OCI-LY3 (cell line): ENCODE data around the gene ERF.

ENCODE experiments used
- H2AFZ ChIP-seq: fragments of 200-600, 300-600 bp; shearing (Covaris generic); 2 replicates; pipeline ENCODE4 v1.6.0; 2014; ENCODE audit warnings: antibody characterized with exemption, low read depth, low read length
- H3K27ac ChIP-seq: fragments of 200-600, 300-600 bp; sonication (generic); 2 replicates; pipeline ENCODE4 v1.5.1; 2014; ENCODE audit warnings: mild to moderate bottlenecking, low read length, moderate library complexity, mixed read lengths
- H3K27me3 ChIP-seq: fragments of 200-600, 300-600 bp; sonication (generic); 2 replicates; pipeline ENCODE4 v1.6.1; 2014; ENCODE audit warnings: low read depth, low read length, mixed read lengths
- H3K36me3 ChIP-seq: fragments of 200-600, 300-600 bp; sonication (generic); replicated peaks from 2 replicates; pipeline ENCODE3; 2014; ENCODE audit warnings: low read depth, low read length, mixed read lengths
- H3K4me1 ChIP-seq: fragments of 300-600, 200-600 bp; sonication (generic); 2 replicates; pipeline ENCODE4 v1.6.1; 2014; ENCODE audit warnings: low read length, mixed read lengths
- H3K4me2 ChIP-seq: fragments of 200-600, 300-600 bp; sonication (generic); 2 replicates; pipeline ENCODE4 v1.6.1; 2014; ENCODE audit warnings: low read length, mixed read lengths
- H3K4me3 ChIP-seq: fragments of 300-600, 200-600 bp; sonication (generic); 2 replicates; pipeline ENCODE4 v1.5.1; 2014; ENCODE audit warnings: antibody characterized with exemption, mild to moderate bottlenecking, low read length, moderate library complexity
- H3K79me2 ChIP-seq: fragments of 300-600, 200-600 bp; shearing (Covaris generic); 2 replicates; pipeline ENCODE4 v1.6.1; 2014; ENCODE audit warnings: mild to moderate bottlenecking, low read length, mixed read lengths
- H3K9ac ChIP-seq: fragments of 300-600, 200-600 bp; shearing (Covaris generic); 2 replicates; pipeline ENCODE4 v1.6.0; 2014; ENCODE audit warnings: mild to moderate bottlenecking, low read length, moderate library complexity
- H3K9me3 ChIP-seq: fragments of 200-600, 300-600 bp; shearing (Covaris generic); 2 replicates; pipeline ENCODE4 v1.6.1; 2014; ENCODE audit warnings: low read length, mixed read lengths; ENCODE audit not compliant: insufficient read depth
- H4K20me1 ChIP-seq: fragments of 200-600, 300-600 bp; sonication (generic); 2 replicates; pipeline ENCODE4 v1.6.1; 2016; ENCODE audit warnings: low read length, mixed read lengths; ENCODE audit not compliant: insufficient read depth
- EZH2phosphoT487 ChIP-seq: fragments of 200-600 bp; shearing (Covaris generic); IDR thresholded peaks from 2 replicates; pipeline ENCODE4 v1.6.1; 2018; ENCODE audit warnings: antibody characterized with exemption, mixed run types, low read depth
- TF ChIP-seq, protein P1 (sequence below): fragments of 200-600, 300-600 bp; sonication (generic); IDR thresholded peaks from 2 replicates; pipeline ENCODE4 v1.5.1; 2014; ENCODE audit warnings: antibody characterized with exemption, low read length, low read depth

The ERF gene

DNA sequence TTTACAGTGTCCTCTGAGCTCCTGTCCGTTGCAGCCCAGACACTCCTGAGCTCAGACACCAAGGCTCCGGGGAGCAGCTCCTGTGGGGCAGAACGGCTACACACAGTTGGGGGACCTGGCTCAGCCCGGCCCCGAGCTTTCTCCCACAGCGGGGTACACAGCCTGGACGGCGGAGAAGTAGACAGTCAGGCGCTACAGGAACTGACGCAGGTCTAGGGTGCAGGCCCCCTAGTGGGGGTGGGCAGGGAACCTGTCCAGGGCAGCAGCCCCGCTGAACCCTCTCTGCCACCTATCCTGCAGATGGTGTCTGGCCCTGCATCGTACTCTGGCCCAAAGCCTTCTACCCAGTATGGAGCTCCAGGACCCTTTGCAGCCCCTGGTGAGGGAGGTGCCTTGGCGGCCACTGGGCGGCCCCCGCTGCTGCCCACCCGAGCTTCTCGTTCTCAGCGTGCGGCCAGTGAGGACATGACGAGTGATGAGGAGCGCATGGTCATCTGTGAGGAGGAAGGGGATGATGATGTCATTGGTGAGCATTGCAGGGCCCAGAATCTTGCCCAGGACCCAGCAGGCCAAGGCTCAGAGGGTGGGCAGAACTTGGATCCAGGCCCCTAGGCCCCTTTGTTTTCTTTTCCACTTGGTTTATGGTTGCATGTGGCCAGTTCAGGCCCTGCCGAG is 34.1 kb upstream of the ERF start:
- Histone ChIP-seq H3K4me2 (no peak overlapping the region), H3K4me1 (peaks cover 18% of the 10 kb centered on the region), H3K79me2 (peaks cover 19% of the 10 kb centered on the region), H3K27ac (no peak overlapping the region), H3K4me3 (no peak overlapping the region), H3K27me3 (no peaks in the 10 kb centered on the region), H2AFZ (no peak overlapping the region), H3K9me3 (no peaks in the 10 kb centered on the region), H3K9ac (no peak overlapping the region), H4K20me1 (peaks cover 16% of the 10 kb centered on the region), H3K36me3 (peaks cover 41% of the 10 kb centered on the region)
- no peak for TF ChIP-seq EZH2phosphoT487
- TF ChIP-seq, protein P1, sequence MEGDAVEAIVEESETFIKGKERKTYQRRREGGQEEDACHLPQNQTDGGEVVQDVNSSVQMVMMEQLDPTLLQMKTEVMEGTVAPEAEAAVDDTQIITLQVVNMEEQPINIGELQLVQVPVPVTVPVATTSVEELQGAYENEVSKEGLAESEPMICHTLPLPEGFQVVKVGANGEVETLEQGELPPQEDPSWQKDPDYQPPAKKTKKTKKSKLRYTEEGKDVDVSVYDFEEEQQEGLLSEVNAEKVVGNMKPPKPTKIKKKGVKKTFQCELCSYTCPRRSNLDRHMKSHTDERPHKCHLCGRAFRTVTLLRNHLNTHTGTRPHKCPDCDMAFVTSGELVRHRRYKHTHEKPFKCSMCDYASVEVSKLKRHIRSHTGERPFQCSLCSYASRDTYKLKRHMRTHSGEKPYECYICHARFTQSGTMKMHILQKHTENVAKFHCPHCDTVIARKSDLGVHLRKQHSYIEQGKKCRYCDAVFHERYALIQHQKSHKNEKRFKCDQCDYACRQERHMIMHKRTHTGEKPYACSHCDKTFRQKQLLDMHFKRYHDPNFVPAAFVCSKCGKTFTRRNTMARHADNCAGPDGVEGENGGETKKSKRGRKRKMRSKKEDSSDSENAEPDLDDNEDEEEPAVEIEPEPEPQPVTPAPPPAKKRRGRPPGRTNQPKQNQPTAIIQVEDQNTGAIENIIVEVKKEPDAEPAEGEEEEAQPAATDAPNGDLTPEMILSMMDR = no peak

DNA sequence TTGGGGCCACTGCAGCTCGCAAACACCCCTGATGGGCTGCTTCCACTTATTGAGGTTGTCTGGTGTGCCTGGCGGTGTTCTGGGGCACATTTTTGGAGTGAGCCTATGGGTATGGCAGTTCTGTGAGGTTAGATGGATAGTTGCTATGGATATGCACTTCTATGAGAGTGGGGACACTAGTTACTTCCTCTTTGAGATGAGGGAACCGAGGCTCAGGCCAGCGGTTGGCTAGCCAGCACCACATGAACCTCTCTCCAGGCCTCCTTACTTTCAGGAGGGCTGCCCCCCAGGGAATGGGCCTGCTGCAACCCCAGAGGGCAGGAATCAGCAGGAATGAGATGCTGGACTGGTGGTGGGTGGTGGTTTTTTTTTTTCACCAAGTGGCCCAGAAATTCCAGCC is 33.5 kb upstream of the ERF start:
- no peak overlapping the region for H3K4me2 ChIP-seq
- H4K20me1 ChIP-seq = peaks cover 16% of the 10 kb centered on the region
- H3K4me1 ChIP-seq = peaks cover 18% of the 10 kb centered on the region
- H3K79me2 ChIP-seq = peaks cover 19% of the 10 kb centered on the region
- no peak overlapping the region for H3K9ac ChIP-seq
- H3K4me3 ChIP-seq = no peak overlapping the region
- TF ChIP-seq, protein P1 = no peak
- no peak for TF ChIP-seq EZH2phosphoT487
- no peaks in the 10 kb centered on the region for H3K9me3 ChIP-seq
- H3K27me3 ChIP-seq = no peaks in the 10 kb centered on the region
- peaks cover 40% of the 10 kb centered on the region for H3K36me3 ChIP-seq
- no peak overlapping the region for H3K27ac ChIP-seq
- no peak overlapping the region for H2AFZ ChIP-seq

DNA sequence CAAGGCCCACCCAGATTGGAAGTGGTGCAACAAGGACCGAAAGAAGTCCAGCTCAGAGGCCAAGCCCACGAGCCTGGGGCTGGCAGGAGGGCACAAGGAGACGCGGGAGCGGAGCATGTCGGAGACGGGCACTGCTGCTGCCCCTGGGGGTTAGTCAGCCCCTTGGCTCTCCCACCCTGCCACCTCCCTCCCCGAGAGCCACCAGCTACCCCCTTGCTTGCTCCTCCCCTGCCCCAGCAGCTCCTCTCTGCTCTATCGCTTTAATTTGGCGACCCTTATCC is 32.8 kb upstream of the ERF start:
- Histone ChIP-seq H3K4me2 (no peak overlapping the region), H3K27ac (no peak overlapping the region), H3K9me3 (no peaks in the 10 kb centered on the region), H3K27me3 (no peaks in the 10 kb centered on the region), H3K9ac (no peak overlapping the region), H2AFZ (no peak overlapping the region), H3K4me3 (no peak overlapping the region), H3K4me1 (peaks cover 25% of the 10 kb centered on the region), H4K20me1 (peaks cover 16% of the 10 kb centered on the region), H3K36me3 (peaks cover 40% of the 10 kb centered on the region), H3K79me2 (peaks cover 19% of the 10 kb centered on the region)
- no peak for TF ChIP-seq EZH2phosphoT487
- TF ChIP-seq, protein P1 = no peak

GRCh38 chr19:42287017-42287826 is 32.3 kb upstream of the ERF start:
- H4K20me1 ChIP-seq = peaks cover 16% of the 10 kb centered on the region
- no peak overlapping the region for H3K4me3 ChIP-seq
- H3K9me3 ChIP-seq = no peaks in the 10 kb centered on the region
- peaks cover 19% of the 10 kb centered on the region for H3K79me2 ChIP-seq
- no peak overlapping the region for H3K27ac ChIP-seq
- TF ChIP-seq, protein P1 = no peak
- no peak for TF ChIP-seq EZH2phosphoT487
- H3K36me3 ChIP-seq = peaks cover 36% of the 10 kb centered on the region
- H3K27me3 ChIP-seq = no peaks in the 10 kb centered on the region
- no peak overlapping the region for H3K9ac ChIP-seq
- no peak overlapping the region for H3K4me2 ChIP-seq
- no peak overlapping the region for H2AFZ ChIP-seq
- H3K4me1 ChIP-seq = peaks cover 29% of the 10 kb centered on the region
